ENCODE results near the gene RCAN1.

DNA sequence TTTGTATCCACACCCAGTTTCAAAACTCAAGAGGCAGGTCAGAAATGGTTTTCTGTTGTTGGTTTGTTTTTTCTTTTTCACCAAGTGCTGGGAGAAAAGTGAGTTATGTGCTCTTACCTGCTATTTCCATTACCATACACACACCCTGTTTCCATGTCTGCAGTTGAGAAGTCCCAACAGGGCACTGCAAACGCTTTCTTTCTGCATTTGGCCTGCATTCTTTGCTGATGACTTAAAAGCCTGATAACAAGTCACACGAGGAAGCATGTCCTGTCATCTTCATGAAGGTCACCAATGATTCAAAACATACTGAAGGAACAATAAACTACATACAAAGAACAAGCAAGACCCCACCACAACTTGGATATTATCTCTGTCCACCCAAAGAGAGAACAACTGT lies 78.1 kb downstream of the RCAN1 start:
- no peak for TF ChIP-seq POLR2A (IDR thresholded peaks at IDR 0.05)
- TF ChIP-seq, protein P1, sequence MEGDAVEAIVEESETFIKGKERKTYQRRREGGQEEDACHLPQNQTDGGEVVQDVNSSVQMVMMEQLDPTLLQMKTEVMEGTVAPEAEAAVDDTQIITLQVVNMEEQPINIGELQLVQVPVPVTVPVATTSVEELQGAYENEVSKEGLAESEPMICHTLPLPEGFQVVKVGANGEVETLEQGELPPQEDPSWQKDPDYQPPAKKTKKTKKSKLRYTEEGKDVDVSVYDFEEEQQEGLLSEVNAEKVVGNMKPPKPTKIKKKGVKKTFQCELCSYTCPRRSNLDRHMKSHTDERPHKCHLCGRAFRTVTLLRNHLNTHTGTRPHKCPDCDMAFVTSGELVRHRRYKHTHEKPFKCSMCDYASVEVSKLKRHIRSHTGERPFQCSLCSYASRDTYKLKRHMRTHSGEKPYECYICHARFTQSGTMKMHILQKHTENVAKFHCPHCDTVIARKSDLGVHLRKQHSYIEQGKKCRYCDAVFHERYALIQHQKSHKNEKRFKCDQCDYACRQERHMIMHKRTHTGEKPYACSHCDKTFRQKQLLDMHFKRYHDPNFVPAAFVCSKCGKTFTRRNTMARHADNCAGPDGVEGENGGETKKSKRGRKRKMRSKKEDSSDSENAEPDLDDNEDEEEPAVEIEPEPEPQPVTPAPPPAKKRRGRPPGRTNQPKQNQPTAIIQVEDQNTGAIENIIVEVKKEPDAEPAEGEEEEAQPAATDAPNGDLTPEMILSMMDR (IDR thresholded peaks at IDR 0.05): no peak
